A549 (cell line): ENCODE results near the gene DAZAP1. TPM values are rescaled to one million over a fixed set of nuclear protein-coding genes. Genes with fewer than 3 reads are reported as not detected.

Experiments
- ATAC-seq, 2 experiments: fragments of 200-7000 bp in 1 of 2; fragments of >200 bp in 1 of 2; cut with Nextera tagmentation in 1 of 2; cut with Tn5 transposase in 1 of 2; 3 replicates each; pipeline versions ENCODE4 v1.8.0 to v1.9.1; 2018 to 2020; ENCODE audit warnings: mild to moderate bottlenecking in 1 of 2, moderate library complexity in 1 of 2
- CTCF ChIA-PET: fragments of 300-600 bp; sonication (Branson Sonifier 250); formaldehyde crosslinking; extraction: SDS; loops from one replicate; lab custom pipeline; 2021; ENCODE audit warnings: antibody characterized with exemption, inconsistent platforms; lab: Yijun Ruan, JAX
- POLR2A ChIA-PET: fragments of 350-600 bp; formaldehyde crosslinking; extraction: SDS; loops from one replicate; lab custom pipeline; 2021; ENCODE audit warnings: antibody characterized with exemption, inconsistent platforms; lab: Yijun Ruan, JAX
- DNase-seq, 2 experiments: peaks; one replicate each; pipeline versions ENCODE4 v3.0.0 to v3.0.0-alpha.2; 2011 to 2016; ENCODE audit warnings: low read depth in 1 of 2, low spot score in 1 of 2
- FAIRE-seq: peaks from 2 replicates; lab custom pipeline; 2011; peaks lifted over from hg19 to GRCh38; lab: Jason Lieb, UNC
- H3K27ac ChIP-seq, 2 experiments: fragments of >200 bp; sonication (Bioruptor Twin); formaldehyde crosslinking; 3 replicates each; pipeline ENCODE4 v1.5.1; 2016 to 2017
- H3K4me1 ChIP-seq: fragments of >200 bp; sonication (Bioruptor Twin); formaldehyde crosslinking; 3 replicates; pipeline ENCODE4 v1.6.1; 2016
- H3K4me2 ChIP-seq: fragments of >200 bp; sonication (Bioruptor Twin); formaldehyde crosslinking; 3 replicates; pipeline ENCODE4 v1.6.1; 2016
- H3K4me3 ChIP-seq: fragments of >200 bp; sonication (Bioruptor Twin); formaldehyde crosslinking; 3 replicates; pipeline ENCODE4 v1.5.1; 2016
- H3K9me3 ChIP-seq: fragments of >200 bp; sonication (Bioruptor Twin); formaldehyde crosslinking; 3 replicates; pipeline ENCODE4 v1.6.1; 2016
- CEBPB ChIP-seq, 2 experiments: fragments of >200 bp in 1 of 2; sonication (Bioruptor Twin) in 1 of 2; formaldehyde crosslinking in 1 of 2; IDR thresholded peaks; 2 replicates each; pipeline ENCODE4 v1.6.1; 2012 to 2016
- EHF ChIP-seq: fragments of 250-450 bp; sonication (Bioruptor Pico); IDR thresholded peaks from 2 replicates; pipeline ENCODE4 v1.5.0; 2020; ENCODE audit warnings: mild to moderate bottlenecking
- EHMT2 ChIP-seq: fragments of 200-600 bp; sonication (generic); IDR thresholded peaks from 2 replicates; pipeline ENCODE4 v1.6.1; 2016; ENCODE audit warnings: antibody characterized with exemption, low read depth, mild to moderate bottlenecking, moderate library complexity
- EP300 ChIP-seq, 2 experiments: fragments of >200 bp; sonication (Bioruptor Twin); formaldehyde crosslinking; IDR thresholded peaks; 2 replicates in 1 of 2; 3 replicates in 1 of 2; pipeline ENCODE4 v1.6.1; 2016 to 2017
- GATA3 ChIP-seq: IDR thresholded peaks from 2 replicates; pipeline ENCODE4 v1.6.1; 2012; ENCODE audit warnings: borderline replicate concordance
- HMGXB4 ChIP-seq: fragments of 250-450 bp; sonication (Bioruptor Pico); IDR thresholded peaks from 2 replicates; pipeline ENCODE4 v1.5.0; 2021; ENCODE audit warnings: mild to moderate bottlenecking, moderate library complexity, borderline replicate concordance
- JUN ChIP-seq, 2 experiments: fragments of >200 bp; sonication (Bioruptor Twin); formaldehyde crosslinking; IDR thresholded peaks; 2 replicates in 1 of 2; 3 replicates in 1 of 2; pipeline ENCODE4 v1.6.1; 2016 to 2017
- MAFK ChIP-seq: fragments of 450-650 bp; IDR thresholded peaks from 2 replicates; pipeline ENCODE4 v1.6.1; 2014; ENCODE audit not compliant: partially characterized antibody
- MAZ ChIP-seq: fragments of 150-350 bp; IDR thresholded peaks from 2 replicates; pipeline ENCODE4 v1.6.1; 2014; ENCODE audit warnings: antibody characterized with exemption, low read depth, low read length, borderline replicate concordance
- NPAS2 ChIP-seq: fragments of 250-450 bp; sonication (Bioruptor Pico); IDR thresholded peaks from 2 replicates; pipeline ENCODE4 v1.8.0; 2022; ENCODE audit warnings: mild to moderate bottlenecking, moderate library complexity, borderline replicate concordance
- RAD21 ChIP-seq, 2 experiments: fragments of >200 bp in 1 of 2; sonication (Bioruptor Twin) in 1 of 2; formaldehyde crosslinking in 1 of 2; IDR thresholded peaks in 1 of 2; conservative IDR thresholded peaks in 1 of 2; 2 replicates in 1 of 2; 3 replicates in 1 of 2; pipeline ENCODE4 v1.6.1; 2012 to 2018; ENCODE audit warnings: inconsistent platforms in 1 of 2
- RCOR1 ChIP-seq: fragments of 150-350 bp; IDR thresholded peaks from 2 replicates; pipeline ENCODE4 v1.6.1; 2014; ENCODE audit warnings: antibody characterized with exemption, low read length, low read depth
- TP53 ChIP-seq: fragments of 250-450 bp; sonication (Bioruptor Pico); IDR thresholded peaks from 2 replicates; pipeline ENCODE4 v1.5.0; 2021; ENCODE audit warnings: mild to moderate bottlenecking, moderate library complexity
- ZNF302 ChIP-seq: fragments of 250-450 bp; sonication (Bioruptor Pico); IDR thresholded peaks from 2 replicates; pipeline ENCODE4 v1.9.0; 2021; ENCODE audit warnings: inconsistent platforms, mild to moderate bottlenecking, moderate library complexity
- ZSCAN20 ChIP-seq: fragments of 250-450 bp; sonication (Bioruptor Pico); IDR thresholded peaks from 2 replicates; pipeline ENCODE4 v1.8.0; 2022; ENCODE audit warnings: mild to moderate bottlenecking, moderate library complexity
- WGBS: methylation state at CpG from one replicate; pipeline ENCODE4 v1.1.6; 2017; ENCODE audit errors: missing lambda C conversion rate; 5-methylcytosine and 5-hydroxymethylcytosine counted together
- polyA plus RNA-seq, 4 experiments: library from polyadenylated mRNA; depleted of rRNA in 3 of 4; stranded (reverse); fragments of >200 nt; fragmentation: RNase III in 1 of 4; extraction: RNeasy Plus Mini Kit Qiagen cat#74134 plus additional on column Dnase treatment in 1 of 4; gene quantifications; 2 replicates in 3 of 4; 3 replicates in 1 of 4; pipeline ENCODE4 v1.2.3, GENCODE V29; 2011 to 2017
- TF ChIP-seq, protein P1 (sequence below): fragments of >200 bp; sonication (Bioruptor Twin); formaldehyde crosslinking; IDR thresholded peaks from 3 replicates; pipeline ENCODE4 v1.6.1; 2016
- TF ChIP-seq, protein P2 (sequence below): fragments of 150-350 bp; IDR thresholded peaks from 2 replicates; pipeline ENCODE4 v1.6.1; 2014; ENCODE audit warnings: low read depth, mild to moderate bottlenecking, low read length
- TF ChIP-seq, protein P3 (sequence below): IDR thresholded peaks from 2 replicates; pipeline ENCODE4 v1.6.1; 2012
- TF ChIP-seq, protein P4 (sequence below): IDR thresholded peaks from 2 replicates; pipeline ENCODE4 v1.6.1; 2012

DAZAP1 gene
- polyA plus RNA-seq, 2 of the 4 experiments (the other 2 are of a cell fraction) = 58.9 to 86.3 TPM

DNA sequence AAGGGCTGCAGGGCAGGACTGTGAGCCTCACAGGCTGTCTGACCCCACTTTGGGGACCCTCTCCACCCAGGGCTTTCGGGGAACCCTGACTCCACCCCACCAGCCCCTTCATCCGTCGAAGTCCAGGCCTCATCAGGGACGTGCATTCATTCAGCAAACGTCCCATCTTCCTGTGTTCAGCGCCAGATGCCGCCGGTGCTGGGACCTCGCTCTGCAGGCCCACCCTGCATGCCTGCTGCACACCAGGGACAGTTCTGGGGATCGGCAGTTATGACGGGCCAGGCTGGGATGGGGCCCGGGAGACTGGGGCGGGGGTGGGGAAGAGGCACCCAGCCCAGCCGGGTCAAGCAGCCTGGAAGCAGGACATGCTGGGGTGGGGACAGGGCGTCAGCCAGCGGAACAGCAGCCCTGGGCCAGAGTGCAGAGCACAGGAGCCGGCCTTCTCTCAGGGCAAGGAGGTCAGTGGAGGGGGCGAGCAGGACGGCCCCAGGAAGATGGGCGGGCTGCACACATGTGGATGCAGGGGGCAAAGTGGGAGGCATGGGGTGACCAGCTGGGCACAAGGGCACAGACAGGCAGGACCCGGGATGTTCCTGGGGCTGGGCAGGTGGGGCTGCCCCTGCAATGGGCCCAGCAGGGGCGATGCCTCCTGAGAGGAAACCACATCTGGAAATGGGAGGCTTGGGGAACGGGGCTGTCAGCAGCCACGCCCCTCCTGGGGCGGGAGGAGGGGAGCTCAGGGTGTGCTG is 11.2 kb upstream of the DAZAP1 start:
- ChIA-PET CTCF (no interaction called here), POLR2A (no interaction called here)
- Histone ChIP-seq H3K4me1 (peaks cover 8% of the 10 kb centered on the region; the same call in 2 of the 3 replicates), H3K4me3 (no peak overlapping the region)
- peak in 1 of 2 experiments; percentile 11; a peak in 1 of 6 replicates for ATAC-seq
- DNase-seq = no peak
- 79% methylated on average over 11 of the region's 25 CpGs for WGBS
- FAIRE-seq = no peak
- TF ChIP-seq ZNF302 (CRISPR knock-in tag) (no peak), TP53 (no peak), EHF (CRISPR knock-in tag) (no peak), GATA3 (no peak), EP300 (IDR thresholded peaks at IDR 0.05) (no peak), HMGXB4 (CRISPR knock-in tag) (no peak)
- TF ChIP-seq, protein P1, sequence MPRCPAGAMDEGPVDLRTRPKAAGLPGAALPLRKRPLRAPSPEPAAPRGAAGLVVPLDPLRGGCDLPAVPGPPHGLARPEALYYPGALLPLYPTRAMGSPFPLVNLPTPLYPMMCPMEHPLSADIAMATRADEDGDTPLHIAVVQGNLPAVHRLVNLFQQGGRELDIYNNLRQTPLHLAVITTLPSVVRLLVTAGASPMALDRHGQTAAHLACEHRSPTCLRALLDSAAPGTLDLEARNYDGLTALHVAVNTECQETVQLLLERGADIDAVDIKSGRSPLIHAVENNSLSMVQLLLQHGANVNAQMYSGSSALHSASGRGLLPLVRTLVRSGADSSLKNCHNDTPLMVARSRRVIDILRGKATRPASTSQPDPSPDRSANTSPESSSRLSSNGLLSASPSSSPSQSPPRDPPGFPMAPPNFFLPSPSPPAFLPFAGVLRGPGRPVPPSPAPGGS = no peak
- TF ChIP-seq, all 56 proteins: peak for 0
- Histone ChIP-seq H3K27ac (no peak overlapping the region), H3K4me2 (no peak overlapping the region), H3K9me3 (no peaks in the 10 kb centered on the region)

GRCh38 chr19:1396768-1397679 is 10.4 kb upstream of the DAZAP1 start:
- CTCF ChIA-PET = interaction anchor here (1.2 to 2.1 kb wide), 2 partner anchors 82 to 117 kb away, joined by 3 to 5 read pairs; no protein-coding TSS in a partner anchor
- no peak overlapping the region for H3K4me3 ChIP-seq
- DNase-seq (no peak), FAIRE-seq (no peak), ATAC-seq (0 out of 6 replicates have a peak, but pooled peaks of 1 of the 2 experiments have one; percentile 2)
- H3K4me2 ChIP-seq = no peak overlapping the region
- POLR2A ChIA-PET = no interaction called here
- H3K27ac ChIP-seq = no peak overlapping the region
- peaks cover 8% of the 10 kb centered on the region; the same call in 2 of the 3 replicates for H3K4me1 ChIP-seq
- H3K9me3 ChIP-seq = no peaks in the 10 kb centered on the region
- WGBS = 81% methylated on average over 12 of the region's 42 CpGs
- TF ChIP-seq, protein P2, sequence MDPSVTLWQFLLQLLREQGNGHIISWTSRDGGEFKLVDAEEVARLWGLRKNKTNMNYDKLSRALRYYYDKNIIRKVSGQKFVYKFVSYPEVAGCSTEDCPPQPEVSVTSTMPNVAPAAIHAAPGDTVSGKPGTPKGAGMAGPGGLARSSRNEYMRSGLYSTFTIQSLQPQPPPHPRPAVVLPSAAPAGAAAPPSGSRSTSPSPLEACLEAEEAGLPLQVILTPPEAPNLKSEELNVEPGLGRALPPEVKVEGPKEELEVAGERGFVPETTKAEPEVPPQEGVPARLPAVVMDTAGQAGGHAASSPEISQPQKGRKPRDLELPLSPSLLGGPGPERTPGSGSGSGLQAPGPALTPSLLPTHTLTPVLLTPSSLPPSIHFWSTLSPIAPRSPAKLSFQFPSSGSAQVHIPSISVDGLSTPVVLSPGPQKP = no peak
- TF ChIP-seq GATA3 (no peak), ZSCAN20 (CRISPR knock-in tag) (no peak), MAZ (no peak), CEBPB (IDR thresholded peaks at IDR 0.05) (no peak), MAFK (no peak), EHMT2 (no peak), EP300 (IDR thresholded peaks at IDR 0.05) (no peak), NPAS2 (CRISPR knock-in tag) (no peak), JUN (IDR thresholded peaks at IDR 0.05) (no peak), RCOR1 (no peak), RAD21 (conservative IDR thresholded peaks at IDR 0.05 in 1 of 2, IDR thresholded peaks at IDR 0.05 in 1 of 2) (no peak)
- TF ChIP-seq, protein P1 = no peak
- TF ChIP-seq, protein P3, sequence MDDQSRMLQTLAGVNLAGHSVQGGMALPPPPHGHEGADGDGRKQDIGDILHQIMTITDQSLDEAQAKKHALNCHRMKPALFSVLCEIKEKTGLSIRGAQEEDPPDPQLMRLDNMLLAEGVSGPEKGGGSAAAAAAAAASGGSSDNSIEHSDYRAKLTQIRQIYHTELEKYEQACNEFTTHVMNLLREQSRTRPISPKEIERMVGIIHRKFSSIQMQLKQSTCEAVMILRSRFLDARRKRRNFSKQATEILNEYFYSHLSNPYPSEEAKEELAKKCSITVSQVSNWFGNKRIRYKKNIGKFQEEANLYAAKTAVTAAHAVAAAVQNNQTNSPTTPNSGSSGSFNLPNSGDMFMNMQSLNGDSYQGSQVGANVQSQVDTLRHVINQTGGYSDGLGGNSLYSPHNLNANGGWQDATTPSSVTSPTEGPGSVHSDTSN = no peak
- TF ChIP-seq, protein P4, sequence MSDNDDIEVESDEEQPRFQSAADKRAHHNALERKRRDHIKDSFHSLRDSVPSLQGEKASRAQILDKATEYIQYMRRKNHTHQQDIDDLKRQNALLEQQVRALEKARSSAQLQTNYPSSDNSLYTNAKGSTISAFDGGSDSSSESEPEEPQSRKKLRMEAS = no peak
